ENCODE data around the gene IP6K2. TPM values are rescaled to one million over a fixed set of nuclear protein-coding genes. Genes with fewer than 3 reads are reported as not detected.
"Not testable (repeated sequence)": the region's sequence is repeated elsewhere in the genome, so short reads cannot be mapped to it uniquely, and the experiment has no call there.

The IP6K2 gene
- total RNA-seq, result 207 to 212 TPM (median 209 TPM) in 3 replicates

DNA sequence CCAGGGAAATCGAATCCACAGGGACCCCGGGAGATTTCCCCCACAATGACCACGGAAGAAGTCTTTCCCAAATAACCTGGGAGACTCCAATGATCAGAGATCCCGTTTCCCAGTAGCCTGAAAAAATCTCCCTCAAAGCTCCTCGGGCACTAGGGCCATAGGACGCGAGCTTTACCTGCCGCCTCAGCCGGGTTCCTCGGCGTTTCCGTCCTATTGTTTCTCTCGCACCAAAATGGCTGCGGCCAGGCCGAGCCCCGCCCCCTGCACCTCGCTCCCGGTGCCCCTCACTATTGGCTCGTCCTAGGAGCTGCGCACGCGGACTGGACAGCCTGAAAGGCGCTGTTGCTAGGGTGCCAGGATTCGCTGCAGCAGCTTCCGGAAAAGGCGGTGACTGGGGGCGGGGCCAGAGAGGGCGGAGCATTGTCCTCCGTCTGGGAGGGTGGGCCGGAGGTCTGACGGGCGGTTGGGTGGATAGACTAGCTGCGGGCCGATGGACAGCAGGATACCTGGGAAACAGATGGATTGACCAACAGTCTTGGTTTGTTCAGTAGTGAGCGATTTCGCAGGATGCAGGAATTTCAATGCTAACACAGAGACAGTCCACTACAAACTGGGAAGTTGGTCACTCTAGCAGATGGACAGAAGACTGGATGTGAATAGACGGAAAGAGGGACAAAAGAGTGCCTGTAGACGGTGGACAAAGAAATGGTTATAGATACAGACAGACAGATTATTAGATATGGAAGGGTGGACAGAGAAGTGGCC is at the start of gene IP6K2:
Gene IP6K2, minus strand, starts transcription at position 240 of the 765 bp plus-strand sequence. CDS start 21,930 bp downstream, outside the sequence.
- peak; percentile 99 for DNase-seq (ENCODE audit: low spot score in 2 of 2, unreplicated experiment in 2 of 2)
- peak within 1 kb of the TSS; percentile 100 for H3K27ac Mint-ChIP-seq
- no peaks in the 10 kb centered on the region for H3K9me3 Mint-ChIP-seq
- peaks cover 12% of the 10 kb centered on the region for H3K36me3 Mint-ChIP-seq
- no peak for TF ChIP-seq CTCF (IDR thresholded peaks at IDR 0.05; ENCODE audit: unreplicated experiment)
- H3K27me3 Mint-ChIP-seq (ENCODE audit: low read depth), result no peaks in the 10 kb centered on the region
- H3K4me3 Mint-ChIP-seq, result peak within 1 kb of the TSS; percentile 97
- H3K4me1 Mint-ChIP-seq, result peaks cover 37% of the 10 kb centered on the region

DNA sequence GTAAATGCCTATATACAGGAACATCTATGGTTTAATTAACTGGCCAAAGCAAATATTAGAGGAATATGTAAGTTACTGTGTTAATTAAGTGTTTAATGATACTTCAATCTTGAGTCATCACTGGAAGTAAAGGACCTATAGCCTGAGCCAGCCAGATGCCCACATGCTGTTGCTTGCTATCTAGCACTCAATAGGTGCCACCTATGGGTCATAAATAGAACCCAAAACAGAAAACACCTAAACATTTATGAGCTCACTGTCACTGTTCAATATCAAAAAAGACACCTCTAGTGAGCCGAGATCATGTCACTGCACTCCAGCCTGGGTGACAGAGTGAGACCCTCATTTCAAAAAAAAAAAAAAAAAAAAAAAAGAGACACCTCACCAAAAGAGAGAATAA is 48.4 kb upstream of the IP6K2 start:
- H3K4me3 Mint-ChIP-seq, result no peak overlapping the region
- no peak overlapping the region for H3K27ac Mint-ChIP-seq
- H3K9me3 Mint-ChIP-seq, result no peaks in the 10 kb centered on the region
- no peak for DNase-seq (ENCODE audit: low spot score in 2 of 2, unreplicated experiment in 2 of 2)
- H3K36me3 Mint-ChIP-seq, result peaks cover 20% of the 10 kb centered on the region
- peaks cover 7% of the 10 kb centered on the region for H3K4me1 Mint-ChIP-seq
- no peaks in the 10 kb centered on the region for H3K27me3 Mint-ChIP-seq (ENCODE audit: low read depth)
- no peak for TF ChIP-seq CTCF (IDR thresholded peaks at IDR 0.05; ENCODE audit: unreplicated experiment)

- Mint-ChIP-seq H3K27ac (peak overlapping the region; percentile 81), H3K27me3 (ENCODE audit: low read depth) (no peaks in the 10 kb centered on the region), H3K9me3 (no peaks in the 10 kb centered on the region), H3K36me3 (peaks cover 16% of the 10 kb centered on the region), H3K4me1 (peaks cover 7% of the 10 kb centered on the region), H3K4me3 (no peak overlapping the region)
- TF ChIP-seq CTCF (IDR thresholded peaks at IDR 0.05; ENCODE audit: unreplicated experiment), result no peak
- DNase-seq (ENCODE audit: low spot score in 2 of 2, unreplicated experiment in 2 of 2), result no peak
Observed at GRCh38 chr3:48762816-48763215, 45.8 kb upstream of the IP6K2 start.

- H3K27ac Mint-ChIP-seq; H3K27me3 Mint-ChIP-seq (ENCODE audit: low read depth); H3K4me1 Mint-ChIP-seq; H3K4me3 Mint-ChIP-seq; DNase-seq (ENCODE audit: low spot score in 2 of 2, unreplicated experiment in 2 of 2); H3K9me3 Mint-ChIP-seq: not testable (repeated sequence)
- H3K36me3 Mint-ChIP-seq, result peaks cover 21% of the 10 kb centered on the region
Observed at GRCh38 chr3:48759991-48760540, 43.0 kb upstream of the IP6K2 start.

- H3K4me1 Mint-ChIP-seq; DNase-seq (ENCODE audit: low spot score in 2 of 2, unreplicated experiment in 2 of 2); H3K4me3 Mint-ChIP-seq; H3K27me3 Mint-ChIP-seq (ENCODE audit: low read depth); H3K27ac Mint-ChIP-seq; H3K9me3 Mint-ChIP-seq: not testable (repeated sequence)
- peaks cover 18% of the 10 kb centered on the region for H3K36me3 Mint-ChIP-seq
Observed at GRCh38 chr3:48759531-48759930, 42.5 kb upstream of the IP6K2 start.

DNA sequence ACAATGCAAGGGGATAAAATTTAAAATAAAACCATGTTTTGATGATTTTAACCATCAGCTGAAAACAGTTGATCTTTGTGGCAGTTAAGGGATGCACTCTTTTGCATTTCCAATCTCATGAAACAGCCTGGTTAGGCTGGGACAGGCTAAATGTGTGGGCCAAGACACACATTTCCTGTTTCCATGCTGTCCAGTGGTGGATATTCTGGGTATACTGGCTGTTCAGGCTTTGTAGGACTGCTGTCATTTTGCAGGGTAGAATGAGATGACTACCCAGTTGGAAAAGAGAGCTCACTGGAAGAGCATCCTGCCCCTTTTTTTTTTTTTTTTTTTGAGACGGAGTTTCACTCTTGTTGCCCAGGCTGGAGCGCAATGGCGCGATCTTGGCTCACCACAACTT is 42.0 kb upstream of the IP6K2 start:
- no peak for DNase-seq (ENCODE audit: low spot score in 2 of 2, unreplicated experiment in 2 of 2)
- Mint-ChIP-seq H3K27ac (no peak overlapping the region), H3K4me3 (no peak overlapping the region), H3K27me3 (ENCODE audit: low read depth) (no peaks in the 10 kb centered on the region), H3K4me1 (peaks cover 7% of the 10 kb centered on the region), H3K9me3 (no peaks in the 10 kb centered on the region), H3K36me3 (peaks cover 13% of the 10 kb centered on the region)
- no peak for TF ChIP-seq CTCF (IDR thresholded peaks at IDR 0.05; ENCODE audit: unreplicated experiment)
